ENCODE data around the gene DEK. TPM values are rescaled to one million over a fixed set of nuclear protein-coding genes. Genes with fewer than 3 reads are reported as not detected.

Gene DEK
- total RNA-seq, 1 donor from 2014 or later: 39.9 TPM

GRCh38 chr6:18186033-18186432 lies 78.3 kb downstream of the DEK start:
- FAIRE-seq (no peak), DNase-seq (ENCODE audit: low read depth) (no peak)
- peaks cover 3% of the 10 kb centered on the region for H3K36me3 Mint-ChIP-seq (ENCODE audit: low read depth, unreplicated experiment)
- no peak overlapping the region for H3K9ac ChIP-seq (ENCODE audit: low read length)
- H3K27ac ChIP-seq (ENCODE audit: low read depth, low read length): no peak overlapping the region
- no peaks in the 10 kb centered on the region for H3K9me3 ChIP-seq (ENCODE audit: insufficient read depth, low read depth, low read length)
- no peaks in the 10 kb centered on the region for H3K36me3 ChIP-seq (ENCODE audit: insufficient read depth, low read length)
- no peaks in the 10 kb centered on the region for H3K9me3 Mint-ChIP-seq (ENCODE audit: unreplicated experiment)
- H3K4me1 ChIP-seq (ENCODE audit: insufficient read depth, low read length): no peaks in the 10 kb centered on the region
- H3K4me3 ChIP-seq (ENCODE audit: insufficient read depth, low read depth, low read length): no peak overlapping the region
- H2AFZ ChIP-seq (ENCODE audit: low read depth, low read length): no peak overlapping the region
- no peak overlapping the region for H3K4me2 ChIP-seq (ENCODE audit: low read length)
- H3K27me3 ChIP-seq (ENCODE audit: insufficient read depth, low read length): no peaks in the 10 kb centered on the region
- TF ChIP-seq CTCF (IDR thresholded peaks at IDR 0.05; ENCODE audit: insufficient read depth, low read depth, low read length) (no peak), EZH2 (IDR thresholded peaks at IDR 0.05; ENCODE audit: insufficient read depth, low read length) (no peak)
- H3K27ac Mint-ChIP-seq (ENCODE audit: unreplicated experiment): no peak overlapping the region
- H3K4me3 Mint-ChIP-seq (ENCODE audit: unreplicated experiment): no peak overlapping the region
- H4K20me1 ChIP-seq (ENCODE audit: insufficient read depth, low read length): no peaks in the 10 kb centered on the region
- peaks cover 20% of the 10 kb centered on the region for H3K4me1 Mint-ChIP-seq (ENCODE audit: low read depth, unreplicated experiment)
- no peaks in the 10 kb centered on the region for H3K27me3 Mint-ChIP-seq (ENCODE audit: low read depth, unreplicated experiment)
- H3K79me2 ChIP-seq (ENCODE audit: insufficient read depth, low read length): no peaks in the 10 kb centered on the region

- Mint-ChIP-seq H3K4me1 (ENCODE audit: low read depth, unreplicated experiment) (peaks cover 20% of the 10 kb centered on the region), H3K36me3 (ENCODE audit: low read depth, unreplicated experiment) (peaks cover 3% of the 10 kb centered on the region), H3K27me3 (ENCODE audit: low read depth, unreplicated experiment) (no peaks in the 10 kb centered on the region), H3K9me3 (ENCODE audit: unreplicated experiment) (no peaks in the 10 kb centered on the region), H3K27ac (ENCODE audit: unreplicated experiment) (no peak overlapping the region), H3K4me3 (ENCODE audit: unreplicated experiment) (no peak overlapping the region)
- Histone ChIP-seq H3K27me3 (ENCODE audit: insufficient read depth, low read length) (no peaks in the 10 kb centered on the region), H3K4me1 (ENCODE audit: insufficient read depth, low read length) (no peaks in the 10 kb centered on the region), H3K27ac (ENCODE audit: low read depth, low read length) (no peak overlapping the region), H4K20me1 (ENCODE audit: insufficient read depth, low read length) (no peaks in the 10 kb centered on the region), H3K4me3 (ENCODE audit: insufficient read depth, low read depth, low read length) (no peak overlapping the region), H3K79me2 (ENCODE audit: insufficient read depth, low read length) (no peaks in the 10 kb centered on the region), H3K9ac (ENCODE audit: low read length) (no peak overlapping the region), H3K9me3 (ENCODE audit: insufficient read depth, low read depth, low read length) (no peaks in the 10 kb centered on the region), H3K36me3 (ENCODE audit: insufficient read depth, low read length) (no peaks in the 10 kb centered on the region), H2AFZ (ENCODE audit: low read depth, low read length) (no peak overlapping the region), H3K4me2 (ENCODE audit: low read length) (no peak overlapping the region)
- no peak for DNase-seq (ENCODE audit: low read depth)
- TF ChIP-seq CTCF (IDR thresholded peaks at IDR 0.05; ENCODE audit: insufficient read depth, low read depth, low read length) (no peak), EZH2 (IDR thresholded peaks at IDR 0.05; ENCODE audit: insufficient read depth, low read length) (no peak)
- FAIRE-seq: no peak
These were observed 78.7 kb downstream of the DEK start for GRCh38 chr6:18185624-18186023.

- Histone ChIP-seq H3K27ac (ENCODE audit: low read depth, low read length) (no peak overlapping the region), H3K4me2 (ENCODE audit: low read length) (no peak overlapping the region), H3K9ac (ENCODE audit: low read length) (no peak overlapping the region), H3K27me3 (ENCODE audit: insufficient read depth, low read length) (no peaks in the 10 kb centered on the region), H3K36me3 (ENCODE audit: insufficient read depth, low read length) (no peaks in the 10 kb centered on the region), H2AFZ (ENCODE audit: low read depth, low read length) (no peak overlapping the region), H3K79me2 (ENCODE audit: insufficient read depth, low read length) (no peaks in the 10 kb centered on the region), H3K9me3 (ENCODE audit: insufficient read depth, low read depth, low read length) (no peaks in the 10 kb centered on the region), H3K4me3 (ENCODE audit: insufficient read depth, low read depth, low read length) (no peak overlapping the region), H4K20me1 (ENCODE audit: insufficient read depth, low read length) (no peaks in the 10 kb centered on the region), H3K4me1 (ENCODE audit: insufficient read depth, low read length) (no peaks in the 10 kb centered on the region)
- no peaks in the 10 kb centered on the region for H3K27me3 Mint-ChIP-seq (ENCODE audit: low read depth, unreplicated experiment)
- TF ChIP-seq EZH2 (IDR thresholded peaks at IDR 0.05; ENCODE audit: insufficient read depth, low read length): no peak
- TF ChIP-seq CTCF (IDR thresholded peaks at IDR 0.05; ENCODE audit: insufficient read depth, low read depth, low read length): no peak
- H3K27ac Mint-ChIP-seq (ENCODE audit: unreplicated experiment): no peak overlapping the region
- DNase-seq (ENCODE audit: low read depth) (no peak), FAIRE-seq (no peak)
- H3K4me1 Mint-ChIP-seq (ENCODE audit: low read depth, unreplicated experiment): peaks cover 20% of the 10 kb centered on the region
- no peaks in the 10 kb centered on the region for H3K9me3 Mint-ChIP-seq (ENCODE audit: unreplicated experiment)
- no peak overlapping the region for H3K4me3 Mint-ChIP-seq (ENCODE audit: unreplicated experiment)
- H3K36me3 Mint-ChIP-seq (ENCODE audit: low read depth, unreplicated experiment): peaks cover 3% of the 10 kb centered on the region
These were observed 80.6 kb downstream of the DEK start for GRCh38 chr6:18183766-18184165.

All from astrocyte (in vitro differentiated cells and primary cell).